ENCODE measurements around the gene FOXO6.

GRCh38 chr1:41411229-41411628 lies 50.0 kb downstream of the FOXO6 start:
- TF ChIP-seq GATA2 (IDR thresholded peaks at IDR 0.05; ENCODE audit: low read depth, low read length) = no peak
- TF ChIP-seq GATA3 (IDR thresholded peaks at IDR 0.05; ENCODE audit: low read depth, low read length) = no peak

Measured in SH-SY5Y (cell line).